Measurements from ENCODE around the gene REEP6.
"Not testable (repeated sequence)": the region's sequence is repeated elsewhere in the genome, so short reads cannot be mapped to it uniquely, and the experiment has no call there.

The REEP6 gene

DNA sequence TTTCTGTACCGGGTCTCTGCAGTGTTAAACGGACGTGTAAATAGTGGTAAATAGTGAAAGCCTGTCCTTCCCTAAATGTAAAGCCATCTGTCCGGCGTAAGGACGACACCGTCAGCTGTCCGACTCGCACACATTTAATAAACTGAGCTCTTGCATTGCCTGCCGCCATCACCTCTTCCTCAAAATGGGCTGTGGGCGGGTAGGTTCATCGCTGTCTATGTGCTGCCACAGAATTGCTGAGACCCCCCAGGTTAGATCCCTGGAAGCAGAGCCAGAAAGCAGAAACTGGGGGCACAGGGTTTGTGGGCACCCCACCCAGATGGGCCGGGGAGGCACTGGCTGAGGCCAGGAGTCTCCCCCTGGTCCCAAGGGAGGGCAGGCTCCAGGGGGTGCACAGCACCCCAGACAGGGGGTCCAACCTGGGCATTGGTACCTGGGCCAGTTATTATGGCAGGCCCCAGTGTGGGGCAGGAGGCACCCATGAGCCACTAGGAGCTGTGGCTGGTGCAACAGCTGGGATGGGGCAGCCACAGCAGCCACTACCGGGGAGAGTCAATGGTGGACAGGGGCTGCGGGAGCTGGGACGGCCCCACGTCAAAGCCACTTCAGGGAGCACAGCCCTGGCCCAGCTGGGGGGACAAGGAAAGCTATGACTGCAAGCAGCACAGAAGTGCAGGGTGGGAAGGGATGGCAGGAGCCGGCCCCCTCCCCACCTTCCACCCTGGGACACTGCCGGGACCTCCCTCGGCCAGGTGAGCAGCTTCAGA, 17.7 kb upstream of the REEP6 start:
- no peak for DNase-seq

DNA sequence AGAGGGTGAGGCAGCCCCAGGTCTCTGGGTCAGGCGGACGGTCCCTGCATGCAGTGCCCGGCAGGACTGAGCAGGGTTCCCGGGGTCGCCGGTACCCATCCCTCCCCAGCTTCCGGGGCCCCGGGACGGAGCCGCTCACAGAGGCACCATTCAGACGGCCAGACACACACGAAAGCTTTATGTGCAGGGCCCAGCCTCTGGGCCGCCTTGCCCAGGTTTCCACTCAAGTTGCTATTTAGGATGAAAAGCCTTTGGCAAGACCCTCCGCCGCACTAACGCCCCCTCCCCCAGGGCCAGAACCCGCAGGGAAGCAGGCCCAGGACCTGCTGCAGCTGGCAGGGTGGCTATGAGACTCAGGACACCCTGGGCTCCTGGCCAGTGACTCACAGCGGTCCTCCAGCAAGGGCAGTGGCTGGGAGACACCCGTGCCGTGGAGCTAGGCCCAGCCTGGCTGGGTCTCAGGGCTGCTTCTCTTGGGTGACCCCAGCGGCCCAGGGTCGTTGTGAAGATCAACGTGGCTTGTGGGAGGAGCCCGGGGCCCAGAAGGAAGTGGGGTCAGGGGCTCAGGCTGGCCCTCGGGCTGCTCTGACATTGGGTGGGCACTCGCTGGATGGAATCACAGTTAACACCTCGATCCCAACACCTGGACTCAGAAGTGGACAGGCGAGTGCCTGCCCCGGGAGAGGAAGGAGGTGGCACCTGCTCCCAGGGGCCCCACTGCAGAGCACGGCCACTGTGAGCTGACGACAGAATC, 16.8 kb upstream of the REEP6 start:
- DNase-seq: no peak

DNA sequence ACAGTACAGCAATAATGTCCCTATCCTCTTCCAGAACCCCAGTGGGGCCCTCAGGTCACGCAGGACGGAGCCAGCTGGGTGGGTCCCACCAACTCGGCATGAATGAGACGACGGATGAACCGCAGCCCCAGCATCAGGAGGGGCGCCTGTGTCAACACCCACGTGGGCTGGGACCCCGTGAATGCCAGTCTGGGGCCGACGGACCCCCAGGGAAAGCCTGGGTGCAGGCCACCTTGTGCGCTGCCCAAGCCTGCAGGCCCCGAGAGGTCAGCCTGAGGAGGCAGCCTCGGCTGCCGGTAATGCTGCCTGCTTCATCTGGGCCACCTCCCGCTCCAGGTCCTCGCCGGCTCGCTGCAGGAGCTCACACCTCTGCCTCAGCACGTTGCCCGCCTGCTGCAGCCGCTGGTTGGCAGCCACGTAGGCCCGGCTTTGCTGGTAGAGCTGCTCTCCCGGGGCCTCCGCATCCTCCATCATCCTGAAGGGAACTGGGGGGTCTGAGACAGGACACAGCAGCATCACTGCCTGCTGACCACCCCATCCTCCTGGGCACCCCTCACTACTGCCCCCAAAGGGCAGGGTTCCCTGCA, 16.1 kb upstream of the REEP6 start:
- DNase-seq: no peak

DNA sequence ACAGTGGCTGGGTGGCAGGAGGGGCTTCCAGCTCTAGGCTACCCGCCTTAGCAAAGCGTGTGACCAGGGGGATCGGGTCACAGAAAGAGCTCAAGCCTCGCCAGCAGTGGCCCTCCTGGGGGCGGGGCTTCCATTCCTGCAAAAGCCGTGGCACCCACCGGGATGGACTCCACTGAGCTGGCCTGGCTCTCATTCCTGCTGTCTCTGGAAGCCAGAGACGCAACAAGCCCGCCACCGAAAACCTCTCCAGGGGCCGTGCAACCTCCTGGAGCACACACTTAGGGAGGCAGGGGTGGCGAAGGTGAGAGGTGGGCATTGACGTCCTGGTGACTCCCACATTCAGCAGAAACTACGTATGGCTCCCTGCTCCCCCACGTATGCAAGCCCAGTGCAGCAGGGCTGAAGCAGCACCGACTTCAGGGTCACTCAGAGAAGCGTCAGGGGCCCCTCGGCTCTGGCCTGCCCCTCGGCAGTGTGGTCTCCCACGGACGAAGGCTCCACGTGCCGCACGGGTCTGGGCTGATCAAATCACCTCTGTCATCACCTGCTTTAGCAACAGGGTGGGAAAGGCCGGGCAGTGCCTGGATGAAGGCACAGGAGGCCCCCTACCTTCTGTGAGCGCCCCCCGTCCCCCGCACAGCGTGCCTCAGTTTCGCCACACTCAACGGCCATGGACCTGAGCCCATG, 15.1 kb upstream of the REEP6 start:
- DNase-seq: no peak

DNA sequence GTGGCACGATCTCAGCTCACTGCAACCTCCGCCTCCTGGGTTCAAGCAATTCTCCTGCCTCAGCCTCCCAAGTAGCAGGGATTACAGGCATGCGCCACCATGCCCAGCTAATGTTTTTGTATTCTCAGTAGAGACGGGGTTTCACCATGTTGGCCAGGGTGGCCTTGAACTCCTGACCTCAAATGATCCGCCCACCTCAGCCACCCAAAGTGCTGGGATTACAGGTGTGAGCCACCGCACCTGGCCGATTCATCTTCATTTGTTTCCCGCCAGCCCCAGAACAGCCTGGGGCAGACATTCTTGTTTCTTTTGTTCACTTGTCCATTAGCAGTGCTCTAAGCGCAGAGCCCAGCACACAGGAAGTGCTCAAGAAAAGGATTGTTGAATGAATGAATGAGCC, 13.9 kb upstream of the REEP6 start:
- not testable (repeated sequence) for DNase-seq

DNA sequence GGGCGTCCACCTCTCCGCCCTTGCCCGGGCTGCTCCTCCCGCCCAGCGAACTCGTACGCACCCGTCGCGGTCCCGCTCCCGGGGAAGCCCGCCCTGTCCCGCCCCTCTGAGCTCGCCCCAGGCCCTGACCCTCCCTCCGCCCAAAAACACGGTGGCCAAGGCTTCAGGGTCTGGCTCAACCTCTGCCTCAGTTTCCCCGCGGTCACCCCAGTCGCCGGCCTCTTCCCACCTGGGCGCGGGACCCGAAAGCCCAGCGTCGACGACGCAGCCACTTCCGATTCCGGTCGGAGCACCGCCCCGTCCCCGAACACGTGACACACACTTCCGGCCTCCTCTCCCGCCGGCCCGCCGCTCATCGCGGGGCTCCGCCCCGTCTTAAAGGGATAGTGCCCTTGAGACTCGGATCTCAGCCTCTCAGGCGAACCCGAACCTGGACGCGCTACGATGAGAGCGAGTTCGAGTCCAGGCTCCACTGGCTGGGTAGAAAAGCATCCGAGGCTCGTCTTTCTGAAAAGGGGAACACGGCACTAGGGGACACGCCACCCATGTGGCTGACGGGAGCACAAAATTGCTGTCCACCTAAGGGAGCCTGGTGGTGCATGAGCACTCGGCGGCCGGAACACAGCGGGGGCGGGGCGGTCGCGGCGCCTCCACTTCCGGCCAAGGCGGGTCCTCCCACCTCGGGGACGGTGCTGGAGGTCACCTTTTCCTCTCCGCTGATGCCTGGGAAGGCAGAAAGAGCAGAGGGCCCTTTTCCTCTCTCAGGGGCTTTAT, 11.9 kb upstream of the REEP6 start, which contains the start of gene C19orf25:
Gene C19orf25, minus strand, starts transcription at position 282 of the 774 bp plus-strand sequence. CDS start 312 bp downstream, outside the sequence.
- peak; percentile 77 to 96 (median 85) for DNase-seq

DNA sequence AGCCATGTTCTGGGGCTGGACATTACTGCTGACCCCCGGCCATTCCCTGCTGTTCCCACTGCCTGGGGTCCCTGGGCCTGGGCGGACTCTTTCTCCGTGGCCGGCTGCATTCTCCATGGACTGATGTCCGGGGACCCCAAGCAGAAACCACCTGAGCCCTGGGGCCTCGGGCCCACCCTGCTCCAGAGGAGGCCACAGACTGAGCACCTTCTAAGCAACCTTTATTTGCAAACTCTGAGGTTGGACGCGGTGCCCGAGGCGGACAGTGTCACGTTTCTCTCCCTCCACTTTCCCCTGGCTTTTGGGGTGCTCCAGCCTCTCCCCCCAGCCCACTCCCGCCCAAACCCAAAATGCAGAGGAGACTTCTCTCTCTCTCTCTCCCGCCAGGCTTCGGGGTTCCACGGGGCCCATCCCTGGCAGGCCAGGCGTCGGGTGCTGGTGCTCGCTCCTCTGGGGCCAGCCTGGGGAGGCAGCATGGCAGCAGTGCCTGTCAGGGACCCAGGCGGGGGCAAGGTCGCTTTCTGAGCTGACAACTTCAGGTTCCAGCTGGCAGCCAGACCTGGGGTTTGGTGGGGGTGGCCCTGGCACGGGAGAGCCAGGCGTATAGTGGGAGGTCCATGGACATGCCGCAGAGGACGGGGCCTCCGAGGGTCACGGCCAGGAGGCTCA, 9.6 kb upstream of the REEP6 start:
- no peak for DNase-seq

DNA sequence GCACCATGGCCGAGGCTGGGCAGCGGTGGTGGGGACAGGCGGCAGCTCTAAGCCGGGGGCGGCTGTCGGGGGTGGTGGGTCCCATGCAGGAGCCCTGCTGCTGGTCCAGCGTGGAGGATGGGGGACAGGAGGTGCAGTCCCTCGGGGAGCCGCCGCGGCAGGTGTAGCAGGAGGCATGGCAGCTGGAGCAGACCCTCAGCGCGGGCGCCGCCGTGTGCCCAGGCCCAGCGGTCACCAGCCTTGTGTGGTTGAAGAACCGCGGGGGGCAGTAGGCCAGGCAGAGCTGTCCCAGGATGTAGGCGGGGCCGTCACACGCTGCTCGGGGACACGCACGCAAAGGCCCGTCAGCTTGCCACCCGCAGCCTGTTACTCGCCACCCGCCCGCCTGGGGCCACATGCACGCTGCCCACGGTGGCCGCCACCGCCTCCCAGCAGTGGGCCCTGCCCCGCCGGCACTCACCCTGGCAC, 9.1 kb upstream of the REEP6 start:
- no peak for DNase-seq

DNA sequence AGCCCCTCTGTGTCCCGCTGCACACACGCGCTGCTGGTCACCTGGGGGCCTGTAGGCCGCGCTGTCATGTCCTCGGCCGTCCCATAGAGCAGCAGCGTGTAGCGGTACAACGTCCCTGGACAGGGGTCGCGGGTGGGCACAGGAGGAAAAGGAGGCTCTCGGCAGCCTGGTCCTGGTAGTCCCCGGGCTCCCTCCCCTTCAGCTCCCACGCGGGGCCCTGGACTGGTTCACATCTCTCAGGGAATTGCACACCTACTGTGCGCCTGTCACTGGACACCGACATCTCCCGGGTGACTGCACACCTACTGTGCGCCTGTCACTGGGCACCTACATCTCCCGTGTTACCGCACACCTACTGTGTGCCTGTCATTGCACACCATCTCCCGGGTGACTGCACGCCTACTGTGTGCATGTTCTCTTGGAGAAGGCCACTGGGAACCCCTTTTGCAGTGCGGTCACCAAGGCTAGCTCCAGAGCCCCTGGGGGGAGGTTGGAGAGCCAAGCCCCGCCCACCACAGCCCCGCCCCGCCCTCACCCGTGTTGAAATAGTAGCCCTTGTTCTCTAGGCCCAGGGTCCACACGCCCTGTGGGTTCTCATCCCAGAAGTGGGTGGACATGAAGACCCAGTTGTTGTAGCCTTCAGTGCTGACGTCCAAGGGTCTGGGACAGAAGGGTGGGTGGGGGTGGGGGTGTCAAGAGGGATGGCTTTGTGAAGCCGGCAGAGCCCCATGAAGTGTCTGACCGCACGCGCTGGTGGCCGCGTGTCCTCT, 8.4 kb upstream of the REEP6 start:
- DNase-seq: no peak

DNA sequence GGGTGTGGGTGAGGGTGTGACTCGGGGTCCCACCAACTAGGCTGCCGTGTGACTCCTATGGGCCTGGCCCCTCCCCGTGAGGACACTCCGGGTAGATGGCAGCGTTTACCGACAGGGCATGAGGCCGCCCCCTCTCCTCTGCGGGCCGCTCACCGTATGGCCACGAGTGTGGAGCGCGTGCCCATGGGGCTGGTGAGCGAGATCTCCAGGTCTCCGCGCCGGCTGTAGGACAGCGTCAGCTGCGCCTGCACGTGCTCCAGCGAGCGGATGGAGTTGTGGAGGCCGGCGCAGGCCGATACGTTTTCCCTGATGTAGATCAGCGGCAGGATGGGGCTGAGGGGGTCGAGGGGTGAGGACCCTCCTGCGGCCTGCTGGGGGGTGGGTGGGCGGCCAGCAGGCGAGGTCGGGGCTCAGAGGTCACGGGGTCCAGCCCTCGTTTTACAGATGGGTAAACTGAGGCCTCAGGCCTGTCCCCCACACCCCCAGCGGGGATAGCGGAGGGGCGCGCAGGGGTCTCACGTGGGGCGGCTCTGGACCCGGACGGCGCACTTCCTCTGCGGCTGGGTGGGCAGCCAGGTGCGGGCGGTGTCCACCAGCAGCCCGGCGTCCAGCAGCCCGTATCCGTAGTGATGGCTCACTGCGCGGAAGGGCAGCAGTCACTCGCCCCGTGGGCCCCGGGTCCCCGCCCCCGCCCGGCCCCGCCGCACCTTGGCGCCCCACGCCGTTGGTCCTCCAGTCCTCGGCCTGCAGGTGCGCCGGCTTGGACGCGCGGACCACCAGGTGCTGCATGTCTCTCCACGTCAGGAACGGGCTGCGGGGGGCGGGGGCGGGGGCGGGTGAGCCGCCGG, 7.6 kb upstream of the REEP6 start:
- DNase-seq: peak in 1 of 5 donors; percentile 8

DNA sequence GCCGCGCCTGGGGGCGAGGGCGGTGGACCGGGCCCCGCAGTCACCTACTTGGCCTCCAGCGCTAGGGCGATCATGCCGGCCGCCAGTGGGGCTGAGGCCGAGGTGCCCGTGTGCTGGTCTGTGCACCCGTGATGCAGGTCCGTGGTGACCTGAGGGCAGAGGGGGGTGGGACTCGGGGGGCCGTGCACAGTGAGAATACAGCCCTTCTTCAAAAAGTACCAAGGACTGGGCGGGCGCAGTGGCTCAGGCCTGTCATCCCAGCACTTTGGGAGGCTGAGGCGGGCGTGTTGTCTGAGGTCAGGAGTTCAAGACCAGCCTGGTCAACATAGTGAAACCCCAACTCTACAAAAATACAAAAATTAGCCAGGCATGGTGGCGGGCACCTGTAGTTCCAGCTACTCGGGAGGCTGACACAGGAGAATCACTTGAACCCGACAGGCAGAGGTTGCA, 7.0 kb upstream of the REEP6 start:
- peak in 1 of 5 donors; percentile 9 for DNase-seq

DNA sequence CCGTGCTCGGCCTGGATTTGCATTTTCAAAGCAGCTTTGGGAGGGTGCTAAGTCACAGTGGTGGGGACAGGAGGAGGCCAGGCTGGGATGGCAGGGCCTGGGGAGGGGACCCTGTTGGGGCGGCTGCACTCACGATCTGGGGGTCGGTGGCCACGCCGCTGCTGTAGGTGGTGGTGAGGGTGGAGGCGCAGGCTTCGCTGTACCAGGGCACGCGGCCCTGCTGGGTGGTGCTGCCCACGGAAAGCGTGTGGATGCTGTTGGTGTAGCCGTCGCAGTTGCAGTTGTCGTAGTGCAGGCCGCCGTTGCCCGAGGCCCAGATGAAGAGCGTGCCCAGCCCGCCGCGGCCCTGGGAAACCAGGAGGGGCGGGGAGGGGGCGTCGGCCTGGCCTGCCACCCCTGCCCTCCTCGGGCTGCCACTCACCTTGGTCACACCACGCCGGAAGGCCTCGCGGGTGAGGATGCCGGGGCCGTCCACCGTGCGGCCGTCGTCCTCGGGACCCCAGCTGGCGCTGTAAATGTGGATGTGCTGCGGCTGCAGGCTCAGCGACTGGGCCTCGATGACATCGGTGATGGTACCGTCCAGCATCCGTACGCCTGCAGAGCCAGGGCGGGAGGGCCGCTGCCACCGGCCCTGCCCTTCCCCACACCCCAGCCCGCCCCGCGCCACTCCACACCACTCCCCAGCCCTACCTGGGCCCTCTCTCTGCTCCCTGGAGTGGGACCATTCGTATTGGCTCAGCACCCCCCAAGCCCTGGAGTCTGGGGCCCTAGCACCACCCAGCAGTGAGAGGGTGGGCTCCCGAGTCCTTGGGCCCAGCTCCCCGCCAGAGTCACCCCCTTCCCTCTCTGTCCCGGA, 4.0 kb upstream of the REEP6 start:
- DNase-seq: no peak

DNA sequence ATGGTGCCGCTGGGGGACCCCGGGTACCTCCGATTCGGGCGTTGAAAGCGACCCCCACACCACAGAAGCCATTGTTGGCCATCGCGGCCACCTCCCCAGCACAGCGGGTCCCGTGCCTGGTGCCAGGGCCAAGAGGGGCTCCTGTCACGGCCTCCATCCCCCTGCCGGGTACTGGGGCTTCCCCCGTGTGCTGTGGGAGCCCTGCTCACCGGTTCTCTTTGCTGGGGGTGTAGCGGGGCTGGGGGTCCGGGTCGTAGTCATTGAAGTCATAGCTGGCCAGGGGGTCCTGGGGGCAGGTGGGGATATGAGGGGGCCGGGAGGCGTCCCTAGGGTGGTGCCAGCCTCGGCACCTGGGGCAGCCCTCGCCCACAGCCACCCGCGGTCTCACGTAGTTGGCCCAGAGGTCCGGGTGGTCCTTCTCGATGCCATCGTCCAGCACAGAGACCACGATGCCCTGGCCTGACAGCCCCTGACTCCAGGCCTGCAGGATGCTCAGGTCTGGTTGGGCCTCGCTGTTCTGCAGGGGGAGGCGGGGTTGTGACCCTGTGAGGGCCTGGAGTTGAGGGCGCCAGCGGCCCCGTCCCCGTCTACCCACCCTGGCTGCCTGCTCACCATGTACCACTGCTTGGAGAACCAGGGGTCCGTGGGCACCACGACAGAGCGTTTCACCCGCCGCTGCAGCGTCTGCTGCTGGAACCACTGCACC, 3.3 kb upstream of the REEP6 start:
- no peak for DNase-seq

DNA sequence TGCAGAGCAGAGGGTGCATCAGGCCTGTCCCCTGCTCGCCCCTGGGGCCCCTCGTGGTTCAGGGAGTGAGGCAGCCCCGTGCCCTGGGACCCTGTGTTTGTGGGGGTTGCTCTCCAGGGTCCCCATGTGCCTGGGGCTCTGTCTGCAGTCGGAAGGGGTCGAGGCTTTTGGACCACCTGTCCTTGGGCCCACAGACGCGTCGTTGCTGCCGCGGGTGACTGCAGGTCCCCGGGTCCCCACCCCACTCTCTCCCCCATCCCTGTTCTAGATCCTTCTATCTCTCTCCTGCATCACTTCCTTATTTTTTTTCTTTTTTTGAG, 2.7 kb upstream of the REEP6 start:
- no peak for DNase-seq

DNA sequence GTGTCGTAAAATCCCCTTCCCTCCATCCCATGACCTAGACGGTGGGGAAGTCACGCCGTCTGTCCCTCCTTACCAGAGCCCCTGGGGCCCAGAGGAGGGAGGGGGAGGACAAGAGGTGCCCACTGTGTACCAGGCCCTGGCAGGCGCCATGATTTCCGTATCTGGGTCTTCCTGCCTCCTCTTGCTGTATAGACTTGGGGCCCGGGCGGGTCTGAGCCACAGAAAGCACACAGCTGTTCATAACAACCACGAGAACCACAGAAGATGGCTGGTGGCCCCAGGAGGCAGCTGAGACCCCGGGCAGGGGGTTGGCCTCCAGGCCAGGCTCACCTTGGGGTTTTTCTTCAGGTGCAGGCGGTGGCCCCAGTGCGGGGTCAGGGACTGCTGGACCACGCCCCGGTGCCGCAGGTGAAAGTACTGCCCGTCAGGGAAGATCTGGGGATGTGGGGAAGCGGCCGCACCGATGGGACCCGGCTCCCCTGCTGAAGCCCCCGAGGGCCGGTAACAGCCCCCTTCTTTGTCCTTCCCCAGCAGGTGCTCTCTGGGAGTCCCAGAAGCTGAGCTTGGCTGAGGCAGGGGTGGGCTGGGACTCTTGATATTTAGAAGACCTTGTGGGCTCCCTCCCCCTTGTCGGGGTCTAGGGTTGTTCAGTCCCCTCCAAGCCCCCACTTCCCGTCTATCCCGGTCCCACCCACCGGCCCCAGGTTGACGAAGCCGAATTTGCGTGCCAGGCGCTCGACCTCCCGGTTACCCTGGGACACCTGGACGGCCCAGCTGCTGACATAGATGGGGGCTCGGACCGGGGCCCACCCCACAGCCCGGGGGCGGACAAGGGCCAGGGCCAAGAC, 1.3 kb upstream of the REEP6 start:
- DNase-seq: no peak

DNA sequence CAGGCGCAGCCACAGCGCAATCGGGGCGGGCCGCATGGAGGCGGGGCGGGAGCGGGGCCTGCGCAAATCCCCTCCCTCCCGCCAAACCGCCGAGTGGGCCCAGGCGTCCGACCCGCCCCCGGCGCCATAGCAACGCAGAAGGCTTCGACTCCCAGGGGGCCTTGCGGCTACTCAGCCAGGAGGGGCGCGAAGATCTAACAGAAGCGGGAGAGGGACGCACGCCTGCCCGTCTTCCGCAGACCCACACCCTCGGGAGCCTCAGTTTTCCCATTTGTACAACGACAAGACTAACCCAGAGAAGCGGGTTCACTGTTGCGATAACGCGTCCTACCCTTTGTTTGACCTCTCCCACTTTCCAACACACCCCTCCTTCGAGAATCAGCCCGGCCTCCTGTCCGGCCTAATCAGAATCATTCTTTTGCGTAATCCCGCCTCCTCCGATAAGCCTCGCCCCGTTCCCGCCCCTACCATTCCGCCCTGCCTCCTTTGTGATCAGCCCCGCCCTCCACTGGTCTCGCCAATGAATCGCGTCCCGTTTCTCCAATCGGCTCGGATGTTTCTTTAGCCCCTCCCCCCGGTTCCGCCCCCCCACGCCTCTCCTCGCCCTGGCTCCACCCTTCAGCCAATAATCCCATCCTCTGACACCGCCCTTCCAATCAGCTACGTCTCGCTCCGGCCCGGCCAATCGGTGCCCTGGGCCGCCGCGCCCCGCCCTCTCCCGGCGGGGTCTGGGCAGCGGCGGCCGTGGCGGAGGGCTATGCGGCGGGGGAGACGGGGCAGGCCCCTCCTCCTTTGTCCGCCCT, 469 bp upstream of the REEP6 start, which contains the start of gene PCSK4:
Gene PCSK4, minus strand, starts transcription at position 40 of the 803 bp plus-strand sequence. Its CDS starts 4 bp downstream, at position 36.
- peak; percentile 90 to 99 (median 97) for DNase-seq
